Measurements from ENCODE around the gene POLQ.

DNA sequence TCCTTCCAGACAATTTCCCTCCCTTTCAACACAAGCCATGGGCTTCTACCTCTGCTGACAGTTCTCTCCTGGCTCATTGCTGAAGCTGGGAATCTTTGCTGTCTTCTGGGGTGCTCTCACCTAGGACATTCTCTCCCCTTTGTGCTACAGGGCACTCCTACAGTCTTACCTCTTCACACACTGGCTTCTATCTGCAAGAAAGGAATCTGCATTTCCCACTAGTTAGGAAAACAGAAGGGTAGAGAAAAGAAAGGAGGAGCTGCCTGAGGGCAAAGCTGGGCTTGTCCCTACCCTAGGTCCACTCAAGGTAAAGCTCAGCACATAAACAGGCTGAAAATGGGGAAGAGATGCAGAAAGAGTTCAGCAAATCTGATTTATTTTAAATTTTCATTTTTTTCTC lies 16.4 kb upstream of the POLQ start:
- TF ChIP-seq RAD21 (IDR thresholded peaks at IDR 0.05; ENCODE audit: insufficient read depth, low read depth, low read length) = no peak
- TF ChIP-seq, protein P1, sequence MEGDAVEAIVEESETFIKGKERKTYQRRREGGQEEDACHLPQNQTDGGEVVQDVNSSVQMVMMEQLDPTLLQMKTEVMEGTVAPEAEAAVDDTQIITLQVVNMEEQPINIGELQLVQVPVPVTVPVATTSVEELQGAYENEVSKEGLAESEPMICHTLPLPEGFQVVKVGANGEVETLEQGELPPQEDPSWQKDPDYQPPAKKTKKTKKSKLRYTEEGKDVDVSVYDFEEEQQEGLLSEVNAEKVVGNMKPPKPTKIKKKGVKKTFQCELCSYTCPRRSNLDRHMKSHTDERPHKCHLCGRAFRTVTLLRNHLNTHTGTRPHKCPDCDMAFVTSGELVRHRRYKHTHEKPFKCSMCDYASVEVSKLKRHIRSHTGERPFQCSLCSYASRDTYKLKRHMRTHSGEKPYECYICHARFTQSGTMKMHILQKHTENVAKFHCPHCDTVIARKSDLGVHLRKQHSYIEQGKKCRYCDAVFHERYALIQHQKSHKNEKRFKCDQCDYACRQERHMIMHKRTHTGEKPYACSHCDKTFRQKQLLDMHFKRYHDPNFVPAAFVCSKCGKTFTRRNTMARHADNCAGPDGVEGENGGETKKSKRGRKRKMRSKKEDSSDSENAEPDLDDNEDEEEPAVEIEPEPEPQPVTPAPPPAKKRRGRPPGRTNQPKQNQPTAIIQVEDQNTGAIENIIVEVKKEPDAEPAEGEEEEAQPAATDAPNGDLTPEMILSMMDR (IDR thresholded peaks at IDR 0.05 in 2 of 3, conservative IDR thresholded peaks at IDR 0.05 in 1 of 3; ENCODE audit: control insufficient read depth in 2 of 3, extremely low read depth in 1 of 3, insufficient read depth in 1 of 3, low read depth in 3 of 3, low read length in 3 of 3) = no peak

Measured in GM12878 (cell line).